COLO668 (cell line): ENCODE results near the gene C5orf58.
A peak's percentile ranks its signal among the peaks of the same experiment; 100 is the strongest.
"Not testable (repeated sequence)": the region's sequence is repeated elsewhere in the genome, so short reads cannot be mapped to it uniquely, and the experiment has no call there.

ENCODE experiments used
- DNase-seq: peaks from one replicate; lab custom pipeline; 2025; ENCODE audit not compliant: unreplicated experiment; lab: John Stamatoyannopoulos, UW

The C5orf58 gene

GRCh38 chr5:170223360-170223759, 9.4 kb upstream of the C5orf58 start:
- no peak for DNase-seq

DNA sequence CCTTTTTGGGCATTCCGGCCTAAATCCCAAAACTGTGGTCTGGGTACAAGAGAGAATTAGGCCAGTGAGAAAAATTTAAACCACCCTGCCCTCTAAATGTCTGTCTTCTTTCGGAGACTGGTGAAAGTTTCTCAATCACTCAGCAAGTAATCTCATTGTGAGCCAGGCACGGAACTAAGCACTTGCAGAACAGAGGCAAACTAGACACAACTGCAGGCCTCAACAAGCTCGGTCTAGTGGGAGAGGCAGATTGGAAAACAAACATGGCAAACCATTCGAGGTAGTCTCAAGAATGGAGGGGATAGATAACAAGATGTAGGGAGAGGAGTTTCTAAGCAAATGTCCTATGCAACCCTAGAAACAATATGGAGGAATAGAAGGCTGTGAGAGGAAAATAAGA, 8.9 kb upstream of the C5orf58 start:
- no peak for DNase-seq

DNA sequence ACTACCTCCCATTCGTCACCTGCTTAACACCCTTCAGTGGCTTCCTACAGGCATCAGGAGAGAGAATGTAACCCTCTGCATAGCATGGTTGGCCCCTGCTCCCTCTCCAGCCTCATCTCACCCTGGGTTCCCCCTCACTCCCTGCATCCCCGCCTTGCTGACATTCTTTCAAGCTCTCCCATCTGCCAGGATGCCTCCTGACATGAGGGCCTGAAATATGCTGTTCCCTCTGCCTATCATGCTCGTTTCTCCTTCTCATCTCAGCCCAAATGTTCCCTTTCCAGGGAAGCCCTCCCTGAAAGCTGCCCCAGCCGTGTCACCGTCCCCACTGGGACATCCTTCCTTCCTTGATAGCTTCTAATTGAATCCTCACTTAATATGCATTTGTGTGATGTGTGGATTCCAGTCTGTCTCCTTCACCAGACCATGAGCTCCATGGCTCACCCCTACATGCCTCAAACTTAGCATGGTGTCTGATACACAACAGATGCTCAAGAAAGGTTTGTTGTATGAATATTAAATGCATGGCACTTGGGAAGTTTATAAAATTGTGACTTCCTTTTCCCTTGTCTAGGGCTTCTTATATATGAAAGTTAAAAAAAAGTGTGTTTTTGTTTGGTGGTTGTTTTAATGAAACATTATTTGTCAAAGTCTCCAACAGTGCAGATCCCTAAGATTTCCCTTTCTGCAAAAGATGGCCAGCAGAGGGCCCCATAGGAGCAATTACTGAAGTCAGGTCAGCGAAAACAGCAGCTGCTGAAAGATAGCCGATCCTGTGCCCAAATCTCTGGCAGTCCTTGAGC, 7.3 kb upstream of the C5orf58 start:
- DNase-seq, result peak; percentile 21

DNA sequence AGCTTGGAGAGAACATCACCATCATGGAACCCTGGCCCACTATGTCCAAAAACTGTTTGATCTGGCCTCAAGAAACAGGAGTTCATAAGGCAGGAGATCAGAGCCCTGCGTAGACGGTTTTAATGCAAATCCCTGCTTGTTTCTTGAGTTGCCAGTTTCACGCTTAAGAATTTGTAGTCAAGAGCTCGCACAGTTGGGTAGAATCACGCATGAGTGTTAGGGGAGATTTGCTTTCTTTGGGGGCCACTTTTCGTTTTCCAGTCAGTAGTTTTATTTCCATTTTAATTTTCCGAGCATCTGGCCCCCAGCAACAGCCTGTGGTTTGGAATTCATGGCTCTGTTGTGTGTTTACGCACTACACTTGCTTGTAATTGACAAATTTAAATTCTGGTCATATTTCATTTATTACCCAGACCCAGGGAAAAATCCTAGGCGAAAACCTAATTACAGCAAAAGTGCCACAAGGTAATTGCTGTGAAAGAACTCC, 6.6 kb upstream of the C5orf58 start:
- no peak for DNase-seq

DNA sequence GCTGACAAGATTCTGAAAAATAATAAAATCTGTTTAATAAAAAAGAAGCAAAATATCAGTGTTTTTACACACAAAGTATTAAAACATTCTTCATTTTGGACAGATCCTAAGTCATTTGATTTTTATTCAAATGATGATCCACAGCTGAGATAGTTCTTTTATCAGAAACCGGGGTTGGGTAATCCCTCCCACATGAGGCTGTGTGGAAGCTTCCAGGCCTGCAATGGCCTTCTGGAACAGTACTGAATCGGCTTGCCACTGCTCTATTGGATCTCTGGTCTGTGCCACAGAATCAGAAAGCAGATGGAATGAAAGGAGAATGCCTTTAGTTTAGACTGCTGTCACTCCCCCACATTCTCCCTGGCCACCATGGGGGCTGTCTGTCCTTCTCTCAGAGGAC, 6.1 kb upstream of the C5orf58 start:
- DNase-seq, result no peak

DNA sequence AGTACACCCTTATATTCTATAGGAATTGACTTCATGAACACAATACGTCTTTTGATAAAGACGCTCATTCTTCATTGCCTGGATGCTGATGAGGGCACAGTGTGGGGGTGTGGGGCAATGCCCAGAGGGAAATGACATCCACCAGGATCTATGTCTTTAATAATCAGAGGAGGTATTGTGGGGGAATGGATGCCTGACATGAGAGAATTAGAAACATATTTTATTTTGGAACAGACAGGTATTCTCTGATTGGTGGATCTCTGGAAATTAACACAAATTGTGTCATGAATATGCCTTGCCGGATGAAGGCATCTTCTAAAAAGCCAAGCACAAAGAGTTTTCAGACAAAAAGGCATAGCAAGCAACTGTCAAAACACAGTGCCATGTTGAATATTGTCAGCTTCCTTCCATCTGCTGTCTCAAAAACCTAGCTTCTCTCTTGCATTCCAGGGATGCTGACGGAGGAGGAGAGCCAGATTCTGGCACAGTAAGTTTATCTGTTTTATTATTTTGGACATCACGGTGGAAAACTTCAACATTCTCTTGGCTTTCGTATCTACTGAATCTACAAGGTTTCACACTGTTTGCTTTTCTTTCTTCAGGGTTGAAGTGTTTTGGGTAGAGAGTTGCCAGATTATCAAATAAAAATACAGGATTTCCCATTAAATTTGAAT, 3.9 kb upstream of the C5orf58 start:
- no peak for DNase-seq

DNA sequence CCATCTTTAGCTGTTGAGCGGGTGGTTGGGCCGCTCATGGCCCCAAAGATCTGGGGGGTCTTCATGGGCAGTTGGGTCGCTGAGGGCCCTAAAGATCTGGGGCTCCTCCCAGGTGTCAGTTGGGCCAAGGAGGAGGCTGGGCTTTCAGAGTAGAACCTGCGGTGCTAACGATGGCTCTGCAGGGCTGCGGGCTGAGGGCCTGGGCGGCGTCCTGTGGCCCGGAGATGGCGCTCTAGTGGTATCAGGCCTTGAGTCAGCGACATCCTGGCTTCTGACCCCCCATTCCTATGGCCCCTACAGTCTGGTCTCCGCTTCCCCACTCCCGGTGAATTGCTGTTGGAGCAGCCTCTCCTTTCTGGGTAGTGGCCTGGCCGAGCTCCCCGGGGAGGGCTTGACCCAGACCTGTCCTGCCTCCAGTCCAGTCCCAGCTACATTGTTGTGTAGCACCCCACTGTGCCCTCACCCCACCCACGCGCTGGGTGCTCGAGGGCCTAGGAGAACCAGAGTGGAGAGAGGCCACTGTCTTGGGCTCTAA, 640 bp downstream of the C5orf58 start:
- DNase-seq, result no peak

- no peak for DNase-seq
These were observed 3.4 kb downstream of the C5orf58 start for GRCh38 chr5:170235876-170236864.

- DNase-seq, result no peak
These were observed 5.8 kb downstream of the C5orf58 start for GRCh38 chr5:170238456-170239196.

DNA sequence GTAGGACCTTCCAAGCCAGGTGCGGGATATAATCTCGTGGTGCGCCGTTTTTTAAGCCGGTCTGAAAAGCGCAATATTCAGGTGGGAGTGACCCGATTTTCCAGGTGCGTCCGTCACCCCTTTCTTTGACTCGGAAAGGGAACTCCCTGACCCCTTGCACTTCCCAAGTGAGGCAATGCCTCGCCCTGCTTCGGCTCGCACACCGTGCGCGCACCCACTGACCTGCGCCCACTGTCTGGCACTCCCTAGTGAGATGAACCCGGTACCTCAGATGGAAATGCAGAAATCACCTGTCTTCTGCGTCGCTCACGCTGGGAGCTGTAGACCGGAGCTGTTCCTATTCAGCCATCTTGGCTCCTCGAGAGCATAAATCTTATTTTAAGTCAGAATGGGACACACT, 12.7 kb downstream of the C5orf58 start:
- not testable (repeated sequence) for DNase-seq

- DNase-seq, result no peak
These were observed 13.5 kb downstream of the C5orf58 start for GRCh38 chr5:170246126-170246870.

DNA sequence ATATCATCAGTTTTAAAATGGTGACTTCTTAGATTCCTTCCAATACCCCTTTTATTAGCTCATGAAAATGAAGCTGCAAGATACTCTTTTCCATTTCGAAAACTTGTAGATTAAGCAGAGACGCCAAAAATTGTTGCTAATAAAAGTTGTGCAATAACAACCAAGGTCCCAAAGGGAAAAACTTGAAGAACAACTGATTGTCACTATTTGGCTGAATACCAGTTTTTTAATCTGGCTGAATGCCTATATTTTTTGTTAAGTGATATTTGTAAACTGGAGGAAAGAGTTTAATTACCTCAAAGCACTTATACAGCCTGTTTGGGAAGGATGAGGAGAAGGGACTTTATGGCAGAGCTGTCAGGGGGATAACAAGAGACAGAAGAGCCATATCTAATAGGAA, 14.6 kb downstream of the C5orf58 start:
- no peak for DNase-seq

DNA sequence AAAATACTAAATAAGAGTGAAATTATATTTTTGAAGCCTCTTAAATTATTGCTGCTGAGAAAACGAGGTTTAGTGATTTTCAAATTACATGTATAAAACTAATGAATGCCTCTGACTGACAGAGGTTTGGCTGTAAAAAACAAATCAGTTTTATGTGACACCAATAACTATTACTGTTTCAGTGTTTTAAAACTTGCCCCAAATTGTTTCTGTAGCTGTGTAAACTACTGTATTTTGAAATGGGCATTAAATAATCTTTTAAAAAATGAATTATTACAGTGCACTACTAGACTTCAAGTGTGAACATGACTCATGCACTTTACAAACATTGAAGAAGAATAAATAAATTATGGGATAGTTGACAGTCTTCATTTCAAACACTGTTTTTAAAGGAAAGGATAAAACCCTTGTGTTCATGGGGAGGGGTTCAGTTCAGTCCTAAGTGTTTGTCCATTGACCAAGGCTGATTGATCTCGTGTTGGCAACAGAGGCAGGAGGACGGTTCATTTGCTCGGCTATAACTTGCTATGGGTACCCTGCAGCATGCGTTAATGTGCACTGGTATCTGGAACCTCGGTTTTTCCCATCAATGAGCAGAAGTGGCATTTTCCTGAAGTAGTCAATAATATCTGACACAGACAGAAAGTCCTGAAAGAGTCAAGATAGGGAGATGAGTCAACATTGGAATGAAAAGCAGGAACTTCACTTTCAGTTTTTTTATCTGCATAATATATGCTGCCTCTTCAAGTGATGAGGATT, 15.6 kb downstream of the C5orf58 start:
- DNase-seq, result no peak

DNA sequence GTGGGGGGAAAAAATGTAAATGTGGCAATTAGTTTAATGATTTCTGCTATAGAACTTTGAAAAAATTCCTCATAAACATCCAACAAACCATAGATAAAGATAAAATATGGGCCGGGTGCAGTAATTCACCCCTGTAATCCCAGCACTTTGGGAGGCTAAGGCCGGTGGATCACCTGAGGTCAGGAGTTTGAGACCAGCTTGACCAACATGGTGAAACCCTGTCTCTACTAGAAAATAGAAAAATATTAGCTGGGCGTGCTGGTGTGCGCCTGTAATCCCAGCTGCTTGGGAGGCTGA, 16.1 kb downstream of the C5orf58 start:
- DNase-seq, result not testable (repeated sequence)

GRCh38 chr5:170249355-170249754, 16.6 kb downstream of the C5orf58 start:
- no peak for DNase-seq

DNA sequence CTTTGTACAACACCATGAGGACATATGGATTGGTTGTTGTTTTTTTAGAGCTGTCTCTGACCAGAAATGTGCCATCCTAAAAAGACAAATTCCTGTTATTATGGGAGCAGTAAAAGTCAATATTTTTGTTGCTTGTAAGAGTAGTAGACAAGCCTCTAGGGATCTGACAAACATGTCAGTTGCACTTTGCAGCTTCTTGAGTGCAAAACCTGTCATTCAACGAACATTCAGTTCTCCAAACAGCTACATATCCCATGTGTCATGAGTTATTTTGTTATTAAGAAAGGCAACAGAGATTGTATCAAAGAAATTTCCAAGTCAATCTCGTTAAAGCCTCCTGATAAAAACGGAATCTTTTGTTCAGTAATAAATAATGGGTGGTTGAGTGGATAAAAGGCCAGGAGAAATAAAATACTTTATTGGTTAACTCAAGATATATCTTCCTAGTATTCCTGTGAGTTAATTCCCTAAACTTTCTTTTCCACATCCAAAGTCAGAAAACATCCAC, 18.1 kb downstream of the C5orf58 start:
- DNase-seq, result no peak

GRCh38 chr5:170251462-170251861, 18.7 kb downstream of the C5orf58 start:
- no peak for DNase-seq

DNA sequence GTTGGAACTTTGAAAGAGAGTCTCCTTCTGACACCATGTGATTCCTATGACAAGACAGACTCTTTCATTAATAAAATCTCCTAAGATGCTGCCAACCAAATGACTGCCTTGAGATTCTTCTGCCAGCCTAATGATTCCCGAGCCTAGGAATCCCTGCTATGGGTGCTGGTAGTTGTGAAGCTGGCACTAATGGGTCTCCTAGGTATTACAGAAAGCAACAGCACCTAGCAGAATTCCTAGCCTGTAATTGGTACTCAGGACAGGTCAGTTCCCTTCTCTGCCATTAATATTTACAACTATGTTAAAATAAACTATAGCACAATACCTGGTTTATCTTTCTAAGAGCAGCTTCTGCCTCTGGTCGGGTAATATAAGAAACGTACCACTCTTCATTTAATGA, 19.3 kb downstream of the C5orf58 start:
- no peak for DNase-seq
